Liver (tissue), 3 donors: ENCODE measurements around the gene VASH1.

Experiments used
- EGR1 ChIP-seq, 2 donors: IDR thresholded peaks; 2 replicates each; pipeline ENCODE4 v1.6.1; 2016 to 2018; ENCODE audit warnings: antibody characterized with exemption in 2 of 2, low read depth in 2 of 2
- RXRA ChIP-seq, 2 donors: IDR thresholded peaks; 2 replicates each; pipeline ENCODE4 v1.6.1; 2017 to 2018; ENCODE audit warnings: antibody characterized with exemption in 2 of 2, mild to moderate bottlenecking in 1 of 2
- TF ChIP-seq, protein P1 (sequence below): fragments of 150-350 bp; IDR thresholded peaks from 2 replicates; pipeline ENCODE4 v1.5.1; 2017; ENCODE audit warnings: improper control_type of control experiment, low read depth, low read length; ENCODE audit not compliant: missing input control
- TF ChIP-seq, protein P2 (sequence below): IDR thresholded peaks from 2 replicates; pipeline ENCODE4 v1.6.1; 2016; ENCODE audit warnings: antibody characterized with exemption, mild to moderate bottlenecking
- TF ChIP-seq, protein P3 (sequence below): IDR thresholded peaks from 2 replicates; pipeline ENCODE4 v1.6.1; 2016; ENCODE audit warnings: antibody characterized with exemption
- TF ChIP-seq, protein P4 (sequence below): IDR thresholded peaks from 2 replicates; pipeline ENCODE4 v1.6.1; 2016; ENCODE audit warnings: antibody characterized with exemption
- donor health status: healthy.
- donor health status: healthy.

DNA sequence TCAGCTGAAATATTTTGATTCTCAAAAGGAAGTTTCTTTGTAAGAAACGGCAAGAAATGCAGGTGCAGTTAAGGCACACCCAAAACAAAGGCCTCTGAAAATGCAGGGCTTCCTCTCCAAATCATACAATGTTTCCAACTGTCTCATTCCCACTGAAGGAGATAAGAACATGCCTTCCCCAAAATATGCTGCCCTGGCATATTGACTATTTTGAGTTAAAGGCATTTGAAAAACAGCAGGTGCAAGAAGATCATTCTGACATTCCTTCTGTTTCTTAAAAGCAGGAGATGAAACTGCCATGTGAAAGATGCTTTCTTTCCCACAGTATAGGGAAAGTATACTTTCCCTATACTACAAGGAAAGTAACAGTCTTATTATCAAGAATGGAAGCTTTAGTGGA, 33.4 kb upstream of the VASH1 start:
- TF ChIP-seq, protein P1, sequence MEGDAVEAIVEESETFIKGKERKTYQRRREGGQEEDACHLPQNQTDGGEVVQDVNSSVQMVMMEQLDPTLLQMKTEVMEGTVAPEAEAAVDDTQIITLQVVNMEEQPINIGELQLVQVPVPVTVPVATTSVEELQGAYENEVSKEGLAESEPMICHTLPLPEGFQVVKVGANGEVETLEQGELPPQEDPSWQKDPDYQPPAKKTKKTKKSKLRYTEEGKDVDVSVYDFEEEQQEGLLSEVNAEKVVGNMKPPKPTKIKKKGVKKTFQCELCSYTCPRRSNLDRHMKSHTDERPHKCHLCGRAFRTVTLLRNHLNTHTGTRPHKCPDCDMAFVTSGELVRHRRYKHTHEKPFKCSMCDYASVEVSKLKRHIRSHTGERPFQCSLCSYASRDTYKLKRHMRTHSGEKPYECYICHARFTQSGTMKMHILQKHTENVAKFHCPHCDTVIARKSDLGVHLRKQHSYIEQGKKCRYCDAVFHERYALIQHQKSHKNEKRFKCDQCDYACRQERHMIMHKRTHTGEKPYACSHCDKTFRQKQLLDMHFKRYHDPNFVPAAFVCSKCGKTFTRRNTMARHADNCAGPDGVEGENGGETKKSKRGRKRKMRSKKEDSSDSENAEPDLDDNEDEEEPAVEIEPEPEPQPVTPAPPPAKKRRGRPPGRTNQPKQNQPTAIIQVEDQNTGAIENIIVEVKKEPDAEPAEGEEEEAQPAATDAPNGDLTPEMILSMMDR = no peak
- TF ChIP-seq, protein P2, sequence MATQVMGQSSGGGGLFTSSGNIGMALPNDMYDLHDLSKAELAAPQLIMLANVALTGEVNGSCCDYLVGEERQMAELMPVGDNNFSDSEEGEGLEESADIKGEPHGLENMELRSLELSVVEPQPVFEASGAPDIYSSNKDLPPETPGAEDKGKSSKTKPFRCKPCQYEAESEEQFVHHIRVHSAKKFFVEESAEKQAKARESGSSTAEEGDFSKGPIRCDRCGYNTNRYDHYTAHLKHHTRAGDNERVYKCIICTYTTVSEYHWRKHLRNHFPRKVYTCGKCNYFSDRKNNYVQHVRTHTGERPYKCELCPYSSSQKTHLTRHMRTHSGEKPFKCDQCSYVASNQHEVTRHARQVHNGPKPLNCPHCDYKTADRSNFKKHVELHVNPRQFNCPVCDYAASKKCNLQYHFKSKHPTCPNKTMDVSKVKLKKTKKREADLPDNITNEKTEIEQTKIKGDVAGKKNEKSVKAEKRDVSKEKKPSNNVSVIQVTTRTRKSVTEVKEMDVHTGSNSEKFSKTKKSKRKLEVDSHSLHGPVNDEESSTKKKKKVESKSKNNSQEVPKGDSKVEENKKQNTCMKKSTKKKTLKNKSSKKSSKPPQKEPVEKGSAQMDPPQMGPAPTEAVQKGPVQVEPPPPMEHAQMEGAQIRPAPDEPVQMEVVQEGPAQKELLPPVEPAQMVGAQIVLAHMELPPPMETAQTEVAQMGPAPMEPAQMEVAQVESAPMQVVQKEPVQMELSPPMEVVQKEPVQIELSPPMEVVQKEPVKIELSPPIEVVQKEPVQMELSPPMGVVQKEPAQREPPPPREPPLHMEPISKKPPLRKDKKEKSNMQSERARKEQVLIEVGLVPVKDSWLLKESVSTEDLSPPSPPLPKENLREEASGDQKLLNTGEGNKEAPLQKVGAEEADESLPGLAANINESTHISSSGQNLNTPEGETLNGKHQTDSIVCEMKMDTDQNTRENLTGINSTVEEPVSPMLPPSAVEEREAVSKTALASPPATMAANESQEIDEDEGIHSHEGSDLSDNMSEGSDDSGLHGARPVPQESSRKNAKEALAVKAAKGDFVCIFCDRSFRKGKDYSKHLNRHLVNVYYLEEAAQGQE = no peak
- TF ChIP-seq, protein P3, sequence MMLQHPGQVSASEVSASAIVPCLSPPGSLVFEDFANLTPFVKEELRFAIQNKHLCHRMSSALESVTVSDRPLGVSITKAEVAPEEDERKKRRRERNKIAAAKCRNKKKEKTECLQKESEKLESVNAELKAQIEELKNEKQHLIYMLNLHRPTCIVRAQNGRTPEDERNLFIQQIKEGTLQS = no peak
- TF ChIP-seq EGR1 (IDR thresholded peaks at IDR 0.05; ENCODE audit: low read depth in 2 of 2) (no peak), RXRA (IDR thresholded peaks at IDR 0.05) (no peak)
- TF ChIP-seq, protein P4, sequence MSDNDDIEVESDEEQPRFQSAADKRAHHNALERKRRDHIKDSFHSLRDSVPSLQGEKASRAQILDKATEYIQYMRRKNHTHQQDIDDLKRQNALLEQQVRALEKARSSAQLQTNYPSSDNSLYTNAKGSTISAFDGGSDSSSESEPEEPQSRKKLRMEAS = no peak
